HG02610 (cell line): ENCODE data around the gene KCTD10.
"Not testable (repeated sequence)": the region's sequence is repeated elsewhere in the genome, so short reads cannot be mapped to it uniquely, and the experiment has no call there.

ENCODE experiments used
- ATAC-seq: cut with Tn5 transposase; IDR thresholded peaks from one replicate; pipeline ENCODE4 v1.9.1; 2021; ENCODE audit warnings: mild to moderate bottlenecking, moderate library complexity; ENCODE audit not compliant: unreplicated experiment

Gene KCTD10

GRCh38 chr12:109475121-109475520, 2.0 kb downstream of the KCTD10 start:
- no peak for ATAC-seq

GRCh38 chr12:109473526-109474270, 3.4 kb downstream of the KCTD10 start:
- ATAC-seq, result not testable (repeated sequence)

DNA sequence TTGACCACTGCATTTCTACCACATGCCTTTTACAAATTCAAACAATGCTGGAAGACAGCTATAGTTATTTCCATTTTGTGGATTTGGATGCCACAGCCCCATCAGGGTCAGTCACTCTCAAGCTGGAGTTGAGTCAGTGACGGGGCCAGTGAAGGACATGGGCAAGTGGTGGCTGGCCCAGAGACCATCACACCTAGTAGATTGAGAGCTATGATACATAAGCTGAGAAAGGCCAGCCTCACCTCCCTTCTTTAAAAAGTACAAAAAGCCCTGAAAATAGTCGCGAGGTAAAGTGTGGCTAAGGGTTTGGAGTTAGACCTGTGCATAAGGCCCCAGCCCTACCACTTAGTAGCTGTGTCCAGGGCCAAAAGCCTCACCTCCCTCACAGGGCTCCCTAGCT, 4.1 kb downstream of the KCTD10 start:
- no peak for ATAC-seq

GRCh38 chr12:109469517-109469916, 7.6 kb downstream of the KCTD10 start:
- ATAC-seq, result no peak

GRCh38 chr12:109467978-109468676, 9.0 kb downstream of the KCTD10 start:
- ATAC-seq, result no peak

GRCh38 chr12:109466821-109467220, 10.3 kb downstream of the KCTD10 start:
- ATAC-seq, result no peak

DNA sequence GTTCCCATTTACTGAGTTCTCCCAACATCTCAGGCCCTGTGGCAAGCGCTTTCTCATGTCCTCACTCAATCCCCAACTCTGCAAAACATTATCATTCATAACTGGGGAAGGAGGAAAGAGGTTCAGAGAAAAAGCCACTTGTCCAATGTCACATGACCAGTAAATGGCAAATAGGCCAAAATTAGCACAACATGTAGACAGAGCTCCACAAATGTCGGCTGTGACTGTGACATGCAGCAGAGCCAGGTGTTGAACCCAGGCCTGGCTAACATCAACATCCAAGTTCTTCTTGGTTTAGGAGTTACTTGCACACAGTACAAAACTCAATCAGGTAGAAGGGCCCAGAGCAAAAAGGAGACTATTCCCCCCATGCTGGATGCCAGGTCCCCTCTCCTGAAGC, 10.8 kb downstream of the KCTD10 start:
- no peak for ATAC-seq

DNA sequence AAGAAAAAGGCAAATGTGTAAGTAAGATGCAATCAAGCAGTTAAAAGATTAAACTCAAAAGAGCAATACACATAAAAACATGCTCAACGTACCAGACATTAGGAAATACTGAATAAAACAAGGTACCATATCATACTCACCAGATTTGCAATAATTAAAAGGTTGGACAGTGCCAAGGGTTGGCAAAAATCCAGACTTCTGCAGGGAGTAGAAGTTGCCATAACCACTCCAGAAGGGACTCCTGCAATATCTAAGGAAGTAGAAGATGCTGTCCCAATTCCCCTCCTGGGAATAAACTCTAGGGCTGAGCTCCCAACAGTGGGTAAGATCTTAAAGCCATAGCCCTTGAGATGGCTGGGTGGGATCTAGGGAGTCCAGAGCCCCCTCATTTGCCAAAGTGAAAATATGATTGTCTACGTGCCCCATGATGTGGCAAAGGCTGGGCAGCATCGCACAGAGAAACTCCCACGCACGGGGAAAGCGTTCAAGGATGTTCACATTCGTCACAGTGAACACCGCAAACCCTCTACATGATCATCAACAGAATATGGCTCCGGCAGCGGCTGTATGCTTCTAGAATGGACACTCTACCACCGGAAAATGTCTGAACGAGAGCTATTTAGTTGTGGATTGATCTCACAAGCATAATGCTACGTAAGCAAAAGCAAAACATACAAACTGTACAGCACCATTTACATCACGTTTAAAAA, 12.3 kb downstream of the KCTD10 start:
- ATAC-seq, result no peak

DNA sequence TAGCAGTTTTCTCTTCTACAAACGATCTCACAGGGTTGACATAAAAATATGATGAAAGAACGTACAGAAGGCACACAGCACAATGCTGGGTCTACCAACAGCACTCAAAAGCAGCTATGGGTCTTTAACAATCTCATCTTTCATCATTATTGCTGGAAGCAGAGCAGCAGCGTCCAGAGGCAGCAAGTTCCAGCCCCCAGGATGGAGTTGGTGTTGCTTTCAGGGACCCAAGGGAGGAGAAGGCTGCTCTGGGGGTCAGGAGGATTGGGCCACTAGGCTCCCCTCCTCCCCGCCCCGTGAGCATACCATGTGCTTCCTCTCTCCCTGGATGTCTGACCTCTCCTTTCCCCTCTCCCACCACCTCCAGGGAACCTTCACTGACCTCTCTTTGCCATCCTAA, 13.3 kb downstream of the KCTD10 start:
- no peak for ATAC-seq

DNA sequence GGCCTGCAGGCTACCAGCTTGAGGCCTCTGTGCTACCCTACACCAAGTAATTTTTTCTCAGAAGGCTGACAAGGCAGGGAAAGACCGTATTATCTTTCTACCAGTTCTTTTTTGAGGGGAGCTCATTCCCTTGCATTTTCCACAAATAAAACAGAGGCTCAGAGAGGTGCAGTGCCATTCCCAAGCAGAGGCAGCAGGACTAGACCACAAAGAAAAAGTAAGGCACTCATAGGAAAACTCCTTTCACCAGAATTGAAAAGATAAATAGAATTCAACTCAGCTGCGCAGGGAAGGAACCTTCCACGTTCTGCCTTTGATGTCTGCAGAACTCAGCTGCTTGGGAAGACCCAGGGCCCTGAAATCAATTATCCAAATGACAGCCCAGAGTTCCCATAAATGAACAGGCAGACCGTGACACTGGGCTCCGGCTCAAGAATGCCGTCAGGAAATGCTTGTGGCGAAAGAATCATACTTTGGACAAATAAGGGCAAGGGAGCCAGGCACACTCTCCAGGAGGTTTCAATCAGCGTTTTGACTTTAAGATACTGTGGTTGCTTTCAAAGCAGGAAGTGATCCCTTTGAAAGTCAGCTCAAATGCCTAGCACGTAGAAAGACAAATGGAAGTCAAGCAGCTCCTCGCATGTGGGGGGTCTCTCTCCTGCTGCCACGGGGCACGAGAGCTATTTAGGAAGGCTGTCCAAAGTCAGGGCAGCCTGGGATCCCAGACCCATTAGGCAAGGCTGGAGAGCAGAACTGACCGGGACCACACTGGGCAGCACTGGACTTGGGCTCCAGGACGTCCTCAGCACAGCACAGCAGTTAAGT, 14.0 kb downstream of the KCTD10 start:
- ATAC-seq, result no peak

GRCh38 chr12:109461846-109462756, 15.0 kb downstream of the KCTD10 start:
- ATAC-seq, result no peak

- no peak for ATAC-seq
Observed at GRCh38 chr12:109461049-109461845, 15.9 kb downstream of the KCTD10 start.

DNA sequence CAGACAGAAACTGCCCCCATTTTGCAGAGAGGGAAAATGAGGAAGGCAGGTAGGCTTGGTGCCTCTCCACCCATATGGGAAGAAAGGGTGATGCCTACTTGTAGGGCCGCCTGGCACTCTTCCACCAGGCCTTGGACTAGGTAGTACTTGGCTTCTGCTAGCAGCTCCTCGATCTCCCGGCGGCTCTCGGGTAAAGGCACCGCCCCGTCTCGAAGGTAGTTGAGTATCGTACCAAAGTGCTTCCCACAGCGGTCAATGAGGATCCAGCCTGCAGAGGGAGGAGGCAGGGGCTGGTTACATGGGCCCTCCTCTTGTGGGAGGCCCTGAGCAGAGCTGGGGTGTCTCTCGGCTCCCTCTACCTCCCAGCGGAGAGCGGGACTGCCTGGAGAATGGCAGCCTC, 16.6 kb downstream of the KCTD10 start:
- ATAC-seq, result no peak

DNA sequence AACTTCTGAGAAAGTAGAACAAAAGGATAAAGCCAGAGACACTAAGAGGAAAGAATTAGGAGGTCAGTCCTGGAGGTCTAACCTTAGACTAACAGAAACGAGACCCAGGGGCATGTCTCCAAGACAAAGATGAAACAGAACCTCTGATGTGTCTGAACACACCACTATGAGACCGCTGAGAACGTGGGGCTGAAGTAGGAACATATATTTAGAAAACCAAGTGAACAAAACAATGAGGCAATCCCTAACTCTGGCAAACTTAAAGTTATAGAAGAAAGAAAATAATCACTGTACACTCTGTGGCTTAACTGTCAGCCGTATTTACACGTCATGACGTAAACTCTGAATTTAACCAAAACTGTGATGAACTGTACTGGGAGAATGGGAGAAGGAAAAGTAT, 17.9 kb downstream of the KCTD10 start:
- no peak for ATAC-seq

DNA sequence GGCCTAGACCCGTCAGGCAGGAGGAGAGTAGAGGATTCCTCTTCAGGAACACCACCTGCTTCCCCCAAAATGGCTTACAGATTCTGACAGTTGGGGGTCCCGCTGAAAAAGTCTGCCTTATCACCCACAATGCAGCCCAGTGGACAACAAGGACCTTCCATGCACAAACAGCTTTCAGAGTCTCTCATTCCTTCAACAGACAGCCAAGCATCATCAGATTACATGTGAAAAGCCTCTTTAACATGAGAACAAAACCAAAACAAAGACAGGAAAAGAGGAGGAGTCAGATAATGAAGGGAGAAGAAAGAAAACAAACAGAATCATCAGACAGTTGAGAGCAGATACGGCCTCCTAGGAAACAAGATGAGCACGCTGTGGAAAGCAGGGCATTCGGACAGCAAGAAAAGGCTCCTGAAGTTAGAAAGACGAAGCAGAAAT, 18.3 kb downstream of the KCTD10 start:
- no peak for ATAC-seq

DNA sequence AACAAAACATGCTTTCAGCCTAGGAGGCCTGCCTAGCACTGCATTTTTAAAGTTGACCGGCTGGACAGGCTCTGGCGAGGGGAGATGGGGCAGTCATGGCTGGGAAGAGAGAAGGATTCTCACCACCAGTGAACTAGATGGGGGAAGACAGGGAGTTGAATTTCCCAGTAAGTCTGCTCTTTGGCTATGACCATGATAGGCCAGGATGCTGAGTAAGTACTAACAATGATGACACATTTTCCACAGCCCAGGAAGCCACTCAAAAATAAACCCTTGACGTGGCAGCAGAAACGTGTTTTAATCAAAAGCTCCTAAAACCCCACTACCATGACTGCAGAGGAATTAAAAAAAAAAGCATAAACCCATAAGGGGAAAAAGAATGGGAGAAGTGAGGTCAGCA, 19.0 kb downstream of the KCTD10 start:
- ATAC-seq, result no peak

DNA sequence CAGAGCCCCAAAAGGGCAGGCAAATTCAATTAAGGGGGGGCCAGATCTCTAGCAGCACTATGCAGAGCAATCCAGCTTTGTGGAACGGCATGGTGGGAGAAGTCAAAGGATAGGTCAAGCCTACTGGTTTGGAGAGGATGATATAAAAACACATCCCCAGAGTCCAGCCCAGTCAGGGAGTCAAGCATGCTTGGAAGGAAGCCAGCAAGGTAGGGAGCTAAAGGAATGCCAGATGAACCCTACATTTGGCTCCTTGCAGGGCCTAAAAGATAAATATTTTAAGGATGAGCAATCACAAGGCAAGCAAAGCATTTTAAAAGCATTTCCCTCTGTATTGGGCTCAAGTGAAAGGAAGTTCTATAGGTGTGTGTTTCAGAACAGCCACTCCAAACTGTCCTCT, 21.4 kb downstream of the KCTD10 start:
- ATAC-seq, result no peak

DNA sequence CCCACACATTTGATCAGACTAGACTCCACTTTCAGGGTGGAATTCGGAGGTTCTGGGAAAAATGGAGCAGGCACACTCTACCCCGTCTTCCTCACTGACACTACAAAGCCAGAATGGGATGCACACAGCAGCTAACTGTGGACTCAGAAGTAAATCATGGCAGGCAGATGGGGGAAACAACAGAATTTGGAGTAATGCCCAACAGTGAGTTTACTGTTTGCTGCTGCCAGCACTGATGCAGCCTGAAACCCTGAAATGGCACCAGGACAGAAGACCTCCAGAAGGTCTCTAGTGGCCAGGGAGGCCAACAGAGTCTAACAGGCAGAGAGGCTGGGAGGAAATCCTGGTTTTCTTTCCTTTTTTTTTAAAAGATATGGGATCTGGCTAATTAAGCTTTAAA, 24.6 kb downstream of the KCTD10 start:
- no peak for ATAC-seq

- no peak for ATAC-seq
Observed at GRCh38 chr12:109451400-109451799, 25.7 kb downstream of the KCTD10 start.
